HS-27A (cell line): Measurements from ENCODE around the gene ANKS6.

Source experiments
- DNase-seq: peaks from one replicate; pipeline ENCODE4 v3.0.0-alpha.2; 2012; ENCODE audit warnings: low read depth, missing footprints

Gene ANKS6

GRCh38 chr9:98796364-98797101, at the start of gene ANKS6:
TSS of gene ANKS6 (minus strand) at chr9:98796555. CDS start at chr9:98796491, 64 bp downstream.
- no peak for DNase-seq

- DNase-seq, result no peak
These were observed 49.7 kb upstream of the ANKS6 start for GRCh38 chr9:98846081-98846480.

GRCh38 chr9:98842510-98842909, 46.2 kb upstream of the ANKS6 start:
- no peak for DNase-seq

- DNase-seq, result no peak
These were observed 43.4 kb upstream of the ANKS6 start for GRCh38 chr9:98839724-98840123.

- no peak for DNase-seq
These were observed 42.7 kb upstream of the ANKS6 start for GRCh38 chr9:98838868-98839565.

- DNase-seq, result no peak
These were observed 42.0 kb upstream of the ANKS6 start for GRCh38 chr9:98838155-98838867.

- no peak for DNase-seq
These were observed 41.2 kb upstream of the ANKS6 start for GRCh38 chr9:98837516-98837915.

- DNase-seq, result no peak
These were observed 39.9 kb upstream of the ANKS6 start for GRCh38 chr9:98836206-98836605.

GRCh38 chr9:98834386-98834785, 38.0 kb upstream of the ANKS6 start:
- no peak for DNase-seq

- no peak for DNase-seq
These were observed 37.0 kb upstream of the ANKS6 start for GRCh38 chr9:98833090-98833956.

- no peak for DNase-seq
These were observed 36.4 kb upstream of the ANKS6 start for GRCh38 chr9:98832768-98833089.

- no peak for DNase-seq
These were observed 35.3 kb upstream of the ANKS6 start for GRCh38 chr9:98831696-98832095.

- no peak for DNase-seq
These were observed 34.2 kb upstream of the ANKS6 start for GRCh38 chr9:98830554-98830953.

- no peak for DNase-seq
These were observed 33.4 kb upstream of the ANKS6 start for GRCh38 chr9:98829766-98830165.

- DNase-seq, result no peak
These were observed 30.4 kb upstream of the ANKS6 start for GRCh38 chr9:98826716-98827115.

GRCh38 chr9:98825414-98825813, 29.1 kb upstream of the ANKS6 start:
- DNase-seq, result no peak

GRCh38 chr9:98823666-98824334, 27.4 kb upstream of the ANKS6 start:
- no peak for DNase-seq

- no peak for DNase-seq
These were observed 26.3 kb upstream of the ANKS6 start for GRCh38 chr9:98822661-98823060.

GRCh38 chr9:98821831-98822230, 25.5 kb upstream of the ANKS6 start:
- DNase-seq, result no peak

GRCh38 chr9:98819231-98819630, 22.9 kb upstream of the ANKS6 start:
- no peak for DNase-seq

GRCh38 chr9:98818764-98819163, 22.4 kb upstream of the ANKS6 start:
- DNase-seq, result no peak
